ENCODE results near the gene HEATR5A.
"Not testable (repeated sequence)": the region's sequence is repeated elsewhere in the genome, so short reads cannot be mapped to it uniquely, and the experiment has no call there.

The HEATR5A gene

GRCh38 chr14:31320922-31321766, 99.2 kb downstream of the HEATR5A start:
- no peak for FAIRE-seq

- no peak for FAIRE-seq
Observed at GRCh38 chr14:31320216-31320615, 100.1 kb downstream of the HEATR5A start.

- FAIRE-seq = no peak
Observed at GRCh38 chr14:31319701-31320100, 100.6 kb downstream of the HEATR5A start.

- FAIRE-seq = no peak
Observed at GRCh38 chr14:31312934-31313333, 107.4 kb downstream of the HEATR5A start.

- FAIRE-seq = not testable (repeated sequence)
Observed at GRCh38 chr14:31312370-31312769, 108.0 kb downstream of the HEATR5A start.

- FAIRE-seq = no peak
Observed at GRCh38 chr14:31307618-31308017, 112.7 kb downstream of the HEATR5A start.

- FAIRE-seq = no peak
Observed at GRCh38 chr14:31307198-31307597, 113.2 kb downstream of the HEATR5A start.

GRCh38 chr14:31303654-31304053, 116.7 kb downstream of the HEATR5A start:
- FAIRE-seq = no peak

GRCh38 chr14:31300883-31301282, 119.5 kb downstream of the HEATR5A start:
- FAIRE-seq = no peak

- no peak for FAIRE-seq
Observed at GRCh38 chr14:31300296-31300695, 120.1 kb downstream of the HEATR5A start.

- FAIRE-seq = no peak
Observed at GRCh38 chr14:31297701-31298344, 122.5 kb downstream of the HEATR5A start.

- no peak for FAIRE-seq
Observed at GRCh38 chr14:31297112-31297511, 123.2 kb downstream of the HEATR5A start.

- FAIRE-seq = no peak
Observed at GRCh38 chr14:31294746-31295405, 125.5 kb downstream of the HEATR5A start.

GRCh38 chr14:31292937-31293616, 127.3 kb downstream of the HEATR5A start:
- no peak for FAIRE-seq

- no peak for FAIRE-seq
Observed at GRCh38 chr14:31291210-31291609, 129.1 kb downstream of the HEATR5A start.

GRCh38 chr14:31287294-31287972, 132.9 kb downstream of the HEATR5A start:
- FAIRE-seq = no peak

GRCh38 chr14:31286456-31287293, 133.7 kb downstream of the HEATR5A start:
- no peak for FAIRE-seq

GRCh38 chr14:31283578-31284252, 136.6 kb downstream of the HEATR5A start:
- no peak for FAIRE-seq

GRCh38 chr14:31283153-31283552, 137.2 kb downstream of the HEATR5A start:
- FAIRE-seq = no peak

GRCh38 chr14:31280871-31281220, 139.5 kb downstream of the HEATR5A start:
- no peak for FAIRE-seq

All from islet of Langerhans (tissue), 1 donor.